Common myeloid progenitor, CD34-positive (primary cell): Measurements from ENCODE around the gene ANK3.

Experiments
- CTCF ChIA-PET: fragments of 350-600 bp; sonication (Branson Sonifier 250); formaldehyde crosslinking; loops from one replicate; lab custom pipeline; 2021; ENCODE audit warnings: antibody characterized with exemption; lab: Charles Lee
- POLR2A ChIA-PET: fragments of 350-600 bp; sonication (Branson Sonifier 250); formaldehyde crosslinking; loops from one replicate; lab custom pipeline; 2021; ENCODE audit warnings: antibody characterized with exemption; lab: Charles Lee
- DNase-seq, 3 donors: peaks; one replicate each; pipeline versions ENCODE4 v3.0.0 to v3.0.0-alpha.2; 2013
- H3K27ac ChIP-seq, 2 experiments: 1 replicate in 1 of 2; 2 replicates in 1 of 2; pipeline ENCODE4 v1.7.0; 2013; ENCODE audit warnings: inconsistent platforms in 2 of 2, low read length in 2 of 2, mild to moderate bottlenecking in 2 of 2, low read depth in 1 of 2, moderate library complexity in 1 of 2; ENCODE audit not compliant: severe bottlenecking in 2 of 2, insufficient read depth in 1 of 2, poor library complexity in 1 of 2
- H3K27me3 ChIP-seq, 5 experiments: replicated peaks in 2 of 5; 1 replicate in 3 of 5; 2 replicates in 2 of 5; pipeline versions ENCODE4 v1.6.1 to v1.7.0; 2013; ENCODE audit warnings: low read length in 4 of 5, mild to moderate bottlenecking in 2 of 5, moderate library complexity in 2 of 5, inconsistent platforms in 1 of 5; ENCODE audit not compliant: insufficient read depth in 5 of 5, control insufficient read depth in 4 of 5
- H3K36me3 ChIP-seq, 4 experiments: 1 replicate in 2 of 4; 2 replicates in 2 of 4; pipeline versions ENCODE4 v1.6.1 to v1.7.0; 2013; ENCODE audit warnings: low read length in 3 of 4, control low read depth in 1 of 4, mild to moderate bottlenecking in 1 of 4; ENCODE audit not compliant: control insufficient read depth in 4 of 4, insufficient read depth in 4 of 4
- H3K4me1 ChIP-seq, 4 experiments: 1 replicate in 3 of 4; 2 replicates in 1 of 4; pipeline versions ENCODE4 v1.6.1 to v1.7.1; 2013; ENCODE audit warnings: low read length in 3 of 4, mild to moderate bottlenecking in 3 of 4, control low read depth in 1 of 4, inconsistent platforms in 1 of 4, moderate library complexity in 1 of 4; ENCODE audit not compliant: control insufficient read depth in 4 of 4, insufficient read depth in 4 of 4; ENCODE audit errors: control extremely low read depth in 1 of 4
- H3K4me3 ChIP-seq, 7 experiments: 1 replicate in 4 of 7; 2 replicates in 3 of 7; pipeline versions ENCODE4 v1.5.1 to v1.7.0; 2013; ENCODE audit warnings: mild to moderate bottlenecking in 7 of 7, low read length in 6 of 7, moderate library complexity in 6 of 7, inconsistent platforms in 2 of 7, low read depth in 2 of 7, control low read depth in 1 of 7; ENCODE audit not compliant: insufficient read depth in 4 of 7, control insufficient read depth in 1 of 7; ENCODE audit errors: extremely low read depth in 1 of 7
- H3K9me3 ChIP-seq, 5 experiments: 1 replicate in 4 of 5; 2 replicates in 1 of 5; pipeline versions ENCODE4 v1.6.1 to v1.7.1; 2013; ENCODE audit warnings: low read length in 4 of 5, mild to moderate bottlenecking in 2 of 5, inconsistent platforms in 1 of 5, low read depth in 1 of 5, moderate library complexity in 1 of 5; ENCODE audit not compliant: control insufficient read depth in 4 of 5, insufficient read depth in 2 of 5; ENCODE audit errors: control extremely low read depth in 1 of 5
- WGBS: methylation state at CpG from one replicate; pipeline ENCODE4 v1.1.5; 2013; ENCODE audit not compliant: insufficient coverage; 5-methylcytosine and 5-hydroxymethylcytosine counted together

ANK3 gene

DNA sequence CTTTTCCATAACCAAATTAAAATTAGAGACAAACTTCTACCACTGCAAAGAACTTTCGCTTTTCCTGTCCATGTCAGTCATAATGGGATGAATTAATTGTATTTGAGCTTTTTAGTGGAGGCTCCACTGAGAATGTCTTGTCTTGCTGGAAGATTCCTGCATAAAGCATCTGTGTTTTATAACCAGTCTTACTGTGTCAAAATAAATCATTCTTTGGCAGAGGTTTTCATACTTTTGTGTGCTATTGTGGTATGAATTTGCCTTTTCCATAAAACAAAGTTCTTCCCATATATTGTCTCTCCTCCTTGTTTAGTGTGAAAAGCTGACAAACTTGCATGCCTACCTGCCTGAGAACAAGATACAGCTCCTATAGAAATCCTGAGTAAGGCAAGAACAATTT is 358.5 kb downstream of the ANK3 start:
- H3K9me3 ChIP-seq = no peaks in the 10 kb centered on the region
- no peak overlapping the region for H3K4me3 ChIP-seq
- no peaks in the 10 kb centered on the region for H3K27me3 ChIP-seq
- no peaks in the 10 kb centered on the region for H3K36me3 ChIP-seq
- ChIA-PET POLR2A (interaction anchor here (1.2 kb wide), 1 partner anchor 195 kb away, joined by 3 read pairs; no protein-coding TSS in a partner anchor), CTCF (interaction anchor here (1.0 to 2.9 kb wide), 7 partner anchors 29 to 408 kb away, joined by 3 to 11 read pairs (median 5); partner anchors contain the start of gene CCDC6)
- WGBS = no CpG with 5 or more reads among the region's 1 CpG
- no peak for DNase-seq
- peaks cover 0 to 26% (median 10%) of the 10 kb centered on the region in 4 experiments for H3K4me1 ChIP-seq
- H3K27ac ChIP-seq = no peak overlapping the region

- Histone ChIP-seq H3K4me3 (no peak overlapping the region), H3K36me3 (no peaks in the 10 kb centered on the region), H3K27me3 (no peaks in the 10 kb centered on the region), H3K4me1 (peaks cover 0 to 26% (median 10%) of the 10 kb centered on the region in 4 experiments), H3K9me3 (no peaks in the 10 kb centered on the region), H3K27ac (no peak overlapping the region)
- peak in 1 of 3 donors; percentile 17 for DNase-seq
- CTCF ChIA-PET = interaction anchor here (0.5 to 2.9 kb wide), 6 partner anchors 8 to 404 kb away, joined by 3 to 11 read pairs (median 4); partner anchors contain the start of gene CCDC6
- POLR2A ChIA-PET = no interaction called here
- no CpG with 5 or more reads among the region's 6 CpGs for WGBS
Observed at GRCh38 chr10:60029475-60029874, 360.2 kb downstream of the ANK3 start.

DNA sequence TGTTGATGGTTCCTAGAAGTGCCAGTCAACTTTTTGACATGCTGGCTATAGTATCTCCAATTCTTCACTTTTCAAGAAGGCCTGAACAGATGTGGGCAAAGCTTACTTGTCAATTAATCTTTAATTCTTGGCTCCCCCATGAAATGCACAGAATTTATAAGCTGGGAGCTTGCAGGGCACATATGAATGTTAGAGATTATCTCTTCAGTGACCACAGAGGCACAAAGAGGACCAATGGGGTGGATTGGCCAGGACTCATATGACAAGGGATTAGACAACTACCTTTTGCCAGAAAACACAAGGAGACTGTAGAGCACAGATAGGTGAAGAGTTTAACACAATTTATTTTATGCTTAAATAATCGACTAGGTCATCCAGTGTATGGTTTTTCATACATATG is 361.6 kb downstream of the ANK3 start:
- ChIA-PET POLR2A (no interaction called here), CTCF (interaction anchor here (1.1 to 1.4 kb wide), 4 partner anchors 14 to 405 kb away, joined by 3 to 4 read pairs (median 4); no protein-coding TSS in a partner anchor)
- peak in 1 of 3 donors; percentile 38 for DNase-seq
- no peaks in the 10 kb centered on the region for H3K36me3 ChIP-seq
- WGBS = no CpG with 5 or more reads among the region's 1 CpG
- H3K4me1 ChIP-seq = peaks cover 0 to 26% (median 10%) of the 10 kb centered on the region in 4 experiments
- no peak overlapping the region for H3K4me3 ChIP-seq
- H3K27ac ChIP-seq = no peak overlapping the region
- H3K27me3 ChIP-seq = no peaks in the 10 kb centered on the region
- no peaks in the 10 kb centered on the region for H3K9me3 ChIP-seq

- ChIA-PET POLR2A (no interaction called here), CTCF (no interaction called here)
- H3K9me3 ChIP-seq = no peaks in the 10 kb centered on the region
- peaks cover 0 to 4% (median 0%) of the 10 kb centered on the region in 4 experiments for H3K4me1 ChIP-seq
- WGBS = no CpG with 5 or more reads among the region's 1 CpG
- H3K27me3 ChIP-seq = no peaks in the 10 kb centered on the region
- H3K4me3 ChIP-seq = no peak overlapping the region
- no peak overlapping the region for H3K27ac ChIP-seq
- no peaks in the 10 kb centered on the region for H3K36me3 ChIP-seq
- DNase-seq = no peak
Observed at GRCh38 chr10:60025279-60025678, 364.4 kb downstream of the ANK3 start.

DNA sequence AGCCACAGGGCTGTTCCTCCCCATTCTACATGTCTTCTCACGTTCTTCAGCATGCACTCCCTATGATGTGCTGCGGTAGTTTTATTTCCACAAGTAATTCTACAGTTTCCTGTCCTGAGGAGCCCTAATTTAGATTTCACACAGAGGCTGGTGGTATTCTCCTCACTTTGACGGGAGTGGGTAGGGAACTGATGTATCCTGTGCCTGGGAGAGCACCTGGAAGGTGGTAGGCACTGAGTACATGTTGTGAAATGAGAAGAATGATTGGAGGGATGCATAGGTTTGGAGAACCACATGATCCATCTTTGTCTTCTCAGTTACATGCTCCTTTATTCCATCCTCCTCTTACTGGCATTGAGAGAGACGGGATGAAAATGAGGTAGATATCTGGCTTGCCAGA is 365.2 kb downstream of the ANK3 start:
- Histone ChIP-seq H3K4me1 (peaks cover 0 to 3% (median 0%) of the 10 kb centered on the region in 4 experiments), H3K4me3 (no peak overlapping the region), H3K36me3 (no peaks in the 10 kb centered on the region), H3K27me3 (no peaks in the 10 kb centered on the region), H3K27ac (no peak overlapping the region), H3K9me3 (no peaks in the 10 kb centered on the region)
- no peak for DNase-seq
- ChIA-PET POLR2A (no interaction called here), CTCF (no interaction called here)
- 100% methylated on average over 2 of the region's 4 CpGs for WGBS

GRCh38 chr10:60023155-60023877 is 366.4 kb downstream of the ANK3 start:
- H3K4me3 ChIP-seq = no peak overlapping the region
- no peaks in the 10 kb centered on the region for H3K27me3 ChIP-seq
- WGBS = 93% methylated on average over 2 of the region's 2 CpGs
- CTCF ChIA-PET = interaction anchor here (0.7 to 1.4 kb wide), 3 partner anchors 158 to 397 kb away, joined by 3 read pairs; no protein-coding TSS in a partner anchor
- H3K36me3 ChIP-seq = no peaks in the 10 kb centered on the region
- H3K4me1 ChIP-seq = no peaks in the 10 kb centered on the region
- POLR2A ChIA-PET = no interaction called here
- no peak overlapping the region for H3K27ac ChIP-seq
- H3K9me3 ChIP-seq = no peaks in the 10 kb centered on the region
- no peak for DNase-seq

DNA sequence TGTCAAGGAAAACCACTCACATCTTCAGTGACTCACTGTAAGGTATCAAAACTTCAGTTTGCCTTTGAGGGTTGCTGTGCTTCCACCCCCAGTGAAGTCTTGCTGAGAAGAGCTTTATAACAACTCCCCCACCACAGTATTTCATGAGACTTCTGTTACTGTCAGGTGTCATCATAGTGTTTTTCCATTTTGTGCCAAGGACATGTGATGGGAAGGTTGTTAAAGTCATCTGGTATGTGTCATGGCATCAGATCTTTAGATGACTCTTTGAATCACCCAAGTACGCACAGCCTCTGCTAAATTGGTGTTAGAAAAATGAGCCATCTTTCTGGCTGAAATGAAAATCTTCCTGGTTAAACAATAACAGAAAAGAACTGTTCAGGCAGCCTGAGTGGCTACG is 368.3 kb downstream of the ANK3 start:
- CTCF ChIA-PET = interaction anchor here (0.9 to 1.5 kb wide), 3 partner anchors 9 to 208 kb away, joined by 3 to 5 read pairs (median 3); no protein-coding TSS in a partner anchor
- H3K4me3 ChIP-seq = no peak overlapping the region
- no peaks in the 10 kb centered on the region for H3K36me3 ChIP-seq
- no peaks in the 10 kb centered on the region for H3K9me3 ChIP-seq
- no peak overlapping the region for H3K27ac ChIP-seq
- DNase-seq = no peak
- POLR2A ChIA-PET = no interaction called here
- H3K27me3 ChIP-seq = no peaks in the 10 kb centered on the region
- no peaks in the 10 kb centered on the region for H3K4me1 ChIP-seq
- 100% methylated on average over 2 of the region's 2 CpGs for WGBS
